ENCODE data around the gene ARID1B. TPM values are rescaled to one million over a fixed set of nuclear protein-coding genes. Genes with fewer than 3 reads are reported as not detected.

Gene ARID1B
- total and polyA plus RNA-seq, 2 of the 13 experiments (the other 11 are each of a cell fraction or from before 2014, with no cell fraction given): 20.1 to 32.6 TPM

DNA sequence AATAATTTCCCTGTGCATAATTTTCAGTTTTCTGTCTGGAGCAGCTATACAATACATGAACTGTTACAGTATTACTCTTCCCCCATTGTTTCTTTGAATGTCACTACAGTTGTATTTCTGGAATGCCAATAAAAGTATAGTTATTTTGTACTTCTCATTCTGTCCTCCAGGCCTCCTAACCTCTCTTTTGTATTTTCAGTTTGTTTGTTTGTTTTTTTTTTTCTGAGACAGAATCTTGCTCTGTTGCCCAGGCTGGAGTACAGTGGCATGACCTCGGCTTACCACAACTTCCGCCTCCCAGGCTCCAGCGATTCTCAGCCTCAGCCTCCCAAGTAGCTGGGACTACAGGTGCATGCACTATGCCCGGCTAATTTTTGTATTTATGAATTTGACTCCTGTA, 16.8 kb upstream of the ARID1B start:
- Histone ChIP-seq H2AFZ (ENCODE audit: low read length) (no peak overlapping the region), H3K4me3 (replicated peaks in 1 of 3; ENCODE audit: insufficient read depth in 1 of 3, low read depth in 2 of 3, low read length in 3 of 3) (no peak overlapping the region), H3K9ac (ENCODE audit: insufficient read depth, low read depth, low read length) (no peak overlapping the region), H3K9me3 (ENCODE audit: low read length) (no peaks in the 10 kb centered on the region), H3K27ac (ENCODE audit: extremely low read length, insufficient read depth, low read length) (no peak overlapping the region), H3K4me2 (ENCODE audit: low read depth, low read length) (no peak overlapping the region), H3K4me1 (ENCODE audit: insufficient read depth, low read length) (0 out of 2 replicates have a peak, but pooled peaks cover 3% of the 10 kb centered on the region), H3K36me3 (replicated peaks in 1 of 2; ENCODE audit: control insufficient read depth in 1 of 2, insufficient read depth in 2 of 2, low read length in 2 of 2) (no peaks in the 10 kb centered on the region), H3K27me3 (ENCODE audit: control insufficient read depth in 1 of 2, insufficient read depth in 2 of 2, low read length in 2 of 2) (no peaks in the 10 kb centered on the region), H4K20me1 (ENCODE audit: insufficient read depth, low read length) (no peaks in the 10 kb centered on the region), H3K79me2 (ENCODE audit: insufficient read depth, low read length) (no peaks in the 10 kb centered on the region)
- in situ Hi-C loops (cut with HindIII; ENCODE audit: extremely low pct_ligation_motif_present, low pct_unique_long_range_greater_than_20kb) (loop anchor here (25.0 kb wide), 1 partner anchor 198 kb away; no protein-coding TSS in a partner anchor), intact Hi-C loops (cut with micrococcal nuclease; ENCODE audit: unreplicated experiment) (no loop called here)
- BruUV-seq (replicated peaks): no TSS peak
- DNase-seq (ENCODE audit: low spot score) (no peak), FAIRE-seq (no peak), ATAC-seq (no peak)
- 34% methylated on average over 4 of the region's 4 CpGs for WGBS (ENCODE audit: low lambda C conversion rate)
- POLR2A ChIA-PET: no interaction called here
- TF ChIP-seq MED1 (CRISPR knock-in tag; IDR thresholded peaks at IDR 0.05) (no peak), KLF13 (CRISPR knock-in tag; IDR thresholded peaks at IDR 0.05) (no peak), ZNF329 (CRISPR knock-in tag; IDR thresholded peaks at IDR 0.05; ENCODE audit: low read depth) (no peak), ZNF773 (CRISPR knock-in tag; IDR thresholded peaks at IDR 0.05; ENCODE audit: borderline replicate concordance) (no peak), PTBP1 (IDR thresholded peaks at IDR 0.05; ENCODE audit: low read depth, low read length, poor library complexity, severe bottlenecking) (no peak), GPN1 (CRISPR knock-in tag; IDR thresholded peaks at IDR 0.05; ENCODE audit: borderline replicate concordance) (no peak), TCF12 (IDR thresholded peaks at IDR 0.05) (no peak), TCF12 (CRISPR knock-in tag; IDR thresholded peaks at IDR 0.05) (no peak)
- TF ChIP-seq, protein P1, sequence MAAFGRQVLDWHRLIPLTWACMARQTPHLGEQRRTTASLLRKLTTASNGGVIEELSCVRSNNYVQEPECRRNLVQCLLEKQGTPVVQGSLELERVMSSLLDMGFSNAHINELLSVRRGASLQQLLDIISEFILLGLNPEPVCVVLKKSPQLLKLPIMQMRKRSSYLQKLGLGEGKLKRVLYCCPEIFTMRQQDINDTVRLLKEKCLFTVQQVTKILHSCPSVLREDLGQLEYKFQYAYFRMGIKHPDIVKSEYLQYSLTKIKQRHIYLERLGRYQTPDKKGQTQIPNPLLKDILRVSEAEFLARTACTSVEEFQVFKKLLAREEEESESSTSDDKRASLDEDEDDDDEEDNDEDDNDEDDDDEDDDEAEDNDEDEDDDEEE (CRISPR knock-in tag; IDR thresholded peaks at IDR 0.05): no peak
- TF ChIP-seq, protein P2, sequence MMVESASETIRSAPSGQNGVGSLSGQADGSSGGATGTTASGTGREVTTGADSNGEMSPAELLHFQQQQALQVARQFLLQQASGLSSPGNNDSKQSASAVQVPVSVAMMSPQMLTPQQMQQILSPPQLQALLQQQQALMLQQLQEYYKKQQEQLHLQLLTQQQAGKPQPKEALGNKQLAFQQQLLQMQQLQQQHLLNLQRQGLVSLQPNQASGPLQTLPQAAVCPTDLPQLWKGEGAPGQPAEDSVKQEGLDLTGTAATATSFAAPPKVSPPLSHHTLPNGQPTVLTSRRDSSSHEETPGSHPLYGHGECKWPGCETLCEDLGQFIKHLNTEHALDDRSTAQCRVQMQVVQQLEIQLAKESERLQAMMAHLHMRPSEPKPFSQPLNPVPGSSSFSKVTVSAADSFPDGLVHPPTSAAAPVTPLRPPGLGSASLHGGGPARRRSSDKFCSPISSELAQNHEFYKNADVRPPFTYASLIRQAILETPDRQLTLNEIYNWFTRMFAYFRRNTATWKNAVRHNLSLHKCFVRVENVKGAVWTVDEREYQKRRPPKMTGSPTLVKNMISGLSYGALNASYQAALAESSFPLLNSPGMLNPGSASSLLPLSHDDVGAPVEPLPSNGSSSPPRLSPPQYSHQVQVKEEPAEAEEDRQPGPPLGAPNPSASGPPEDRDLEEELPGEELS (CRISPR knock-in tag; IDR thresholded peaks at IDR 0.05): no peak
- TF ChIP-seq, protein P3, sequence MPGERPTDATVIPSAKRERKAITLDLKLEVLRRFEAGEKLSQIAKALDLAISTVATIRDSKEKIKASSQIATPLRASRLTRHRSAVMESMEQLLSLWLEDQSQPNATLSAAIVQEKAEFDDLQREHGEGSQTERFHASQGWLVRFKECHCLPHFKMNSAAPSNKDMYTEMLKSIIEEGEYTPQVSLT (CRISPR knock-in tag; IDR thresholded peaks at IDR 0.05; ENCODE audit: borderline replicate concordance, low read depth): no peak
- TF ChIP-seq, protein P4, sequence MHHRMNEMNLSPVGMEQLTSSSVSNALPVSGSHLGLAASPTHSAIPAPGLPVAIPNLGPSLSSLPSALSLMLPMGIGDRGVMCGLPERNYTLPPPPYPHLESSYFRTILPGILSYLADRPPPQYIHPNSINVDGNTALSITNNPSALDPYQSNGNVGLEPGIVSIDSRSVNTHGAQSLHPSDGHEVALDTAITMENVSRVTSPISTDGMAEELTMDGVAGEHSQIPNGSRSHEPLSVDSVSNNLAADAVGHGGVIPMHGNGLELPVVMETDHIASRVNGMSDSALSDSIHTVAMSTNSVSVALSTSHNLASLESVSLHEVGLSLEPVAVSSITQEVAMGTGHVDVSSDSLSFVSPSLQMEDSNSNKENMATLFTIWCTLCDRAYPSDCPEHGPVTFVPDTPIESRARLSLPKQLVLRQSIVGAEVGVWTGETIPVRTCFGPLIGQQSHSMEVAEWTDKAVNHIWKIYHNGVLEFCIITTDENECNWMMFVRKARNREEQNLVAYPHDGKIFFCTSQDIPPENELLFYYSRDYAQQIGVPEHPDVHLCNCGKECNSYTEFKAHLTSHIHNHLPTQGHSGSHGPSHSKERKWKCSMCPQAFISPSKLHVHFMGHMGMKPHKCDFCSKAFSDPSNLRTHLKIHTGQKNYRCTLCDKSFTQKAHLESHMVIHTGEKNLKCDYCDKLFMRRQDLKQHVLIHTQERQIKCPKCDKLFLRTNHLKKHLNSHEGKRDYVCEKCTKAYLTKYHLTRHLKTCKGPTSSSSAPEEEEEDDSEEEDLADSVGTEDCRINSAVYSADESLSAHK (CRISPR knock-in tag; IDR thresholded peaks at IDR 0.05; ENCODE audit: borderline replicate concordance): no peak
- CTCF ChIA-PET (ENCODE audit: low intra/inter-chr PET ratio, low total read pairs): no interaction called here
